GM12892 (cell line): ENCODE data around the gene UBTD1.

Experiments used
- DNase-seq: peaks from one replicate; pipeline ENCODE4 v3.0.0; 2011; ENCODE audit not compliant: insufficient read length
- FAIRE-seq: peaks from 2 replicates; lab custom pipeline; 2011; peaks lifted over from hg19 to GRCh38; lab: Jason Lieb, UNC
- POLR2A ChIP-seq: IDR thresholded peaks from 2 replicates; pipeline ENCODE4 v1.6.1; 2011; ENCODE audit warnings: low read depth, low read length, control low read depth
- POLR2AphosphoS5 ChIP-seq: IDR thresholded peaks from 2 replicates; pipeline ENCODE4 v1.6.1; 2011; ENCODE audit warnings: low read depth, low read length, control low read depth
- TAF1 ChIP-seq: IDR thresholded peaks from 2 replicates; pipeline ENCODE4 v1.6.1; 2011; ENCODE audit warnings: low read depth, mild to moderate bottlenecking, control low read depth, low read length, borderline replicate concordance

UBTD1 gene

DNA sequence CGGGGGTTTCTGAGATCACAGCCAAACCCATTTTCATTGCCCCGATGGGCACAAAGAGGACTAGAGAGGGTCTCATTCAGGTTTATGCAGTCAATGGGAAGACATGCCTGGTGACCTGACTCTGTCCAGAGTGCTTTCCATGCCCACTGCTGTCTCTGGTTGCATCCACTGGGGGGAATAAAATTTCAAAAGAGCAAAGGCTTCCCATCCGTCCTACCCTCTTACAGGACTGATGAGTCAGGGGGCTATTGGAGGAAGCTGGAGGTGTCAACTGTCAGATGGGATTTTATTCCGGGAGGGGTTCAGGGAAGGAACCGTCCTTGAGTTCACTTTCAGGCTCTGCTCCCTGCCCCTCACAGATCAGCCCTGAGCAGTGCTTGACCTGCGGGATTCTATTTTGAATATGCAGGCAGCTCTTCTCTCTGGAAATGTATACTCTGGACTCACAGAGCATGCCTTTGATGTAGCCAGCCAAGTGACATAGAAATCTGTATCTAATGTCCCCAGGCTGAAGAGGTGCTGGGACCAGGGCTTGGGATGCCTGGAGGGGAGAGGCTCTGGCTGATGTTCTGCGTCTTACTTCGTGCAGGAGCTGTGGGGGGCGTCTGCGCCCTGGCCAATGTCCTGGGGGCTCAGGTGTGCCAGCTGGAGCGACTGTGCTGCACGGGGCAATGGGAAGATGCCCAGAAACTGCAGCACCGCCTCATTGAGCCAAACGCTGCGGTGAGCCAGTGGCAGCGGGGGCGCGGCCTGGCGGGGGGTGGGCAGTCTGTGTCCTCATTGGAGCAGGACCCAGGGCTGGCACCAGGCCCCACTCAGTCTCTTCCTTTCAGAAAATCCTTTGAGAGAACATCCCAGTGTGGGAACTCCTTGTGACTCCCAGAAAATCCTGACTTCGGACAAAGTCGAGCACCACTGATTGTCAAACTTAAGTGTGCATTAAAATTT is 102.8 kb downstream of the UBTD1 start:
- FAIRE-seq (no peak), DNase-seq (no peak)
- TF ChIP-seq POLR2AphosphoS5 (no peak), POLR2A (no peak), TAF1 (no peak)

DNA sequence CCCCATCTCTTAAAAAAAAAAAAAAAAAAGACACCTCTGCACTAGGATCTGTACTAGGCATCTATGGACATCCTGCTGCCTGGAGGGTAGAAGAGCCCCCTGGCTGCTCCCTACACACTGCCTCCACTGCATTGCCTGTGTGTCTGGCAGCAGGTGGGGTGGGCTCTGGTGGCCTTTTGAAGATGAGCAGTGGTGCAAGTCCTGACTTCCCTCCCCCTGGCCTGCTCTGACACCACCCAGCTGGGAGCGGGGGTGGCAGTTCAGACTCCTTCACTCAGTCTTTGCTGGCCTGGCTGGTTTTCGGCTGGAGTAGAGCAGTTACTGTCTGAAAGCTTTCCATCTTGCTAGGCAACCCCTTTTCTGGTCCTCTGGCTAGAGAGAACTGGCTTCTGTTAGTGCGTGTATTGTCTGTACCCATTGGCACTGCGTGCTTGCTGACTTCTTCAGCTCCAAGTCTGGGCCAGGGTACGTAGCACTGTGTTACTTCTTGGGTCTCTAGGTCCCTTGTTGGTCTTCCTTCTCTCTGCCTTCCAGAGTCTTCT is 108.4 kb downstream of the UBTD1 start:
- no peak for FAIRE-seq
- TF ChIP-seq POLR2AphosphoS5 (no peak), TAF1 (no peak), POLR2A (no peak)
- no peak for DNase-seq

DNA sequence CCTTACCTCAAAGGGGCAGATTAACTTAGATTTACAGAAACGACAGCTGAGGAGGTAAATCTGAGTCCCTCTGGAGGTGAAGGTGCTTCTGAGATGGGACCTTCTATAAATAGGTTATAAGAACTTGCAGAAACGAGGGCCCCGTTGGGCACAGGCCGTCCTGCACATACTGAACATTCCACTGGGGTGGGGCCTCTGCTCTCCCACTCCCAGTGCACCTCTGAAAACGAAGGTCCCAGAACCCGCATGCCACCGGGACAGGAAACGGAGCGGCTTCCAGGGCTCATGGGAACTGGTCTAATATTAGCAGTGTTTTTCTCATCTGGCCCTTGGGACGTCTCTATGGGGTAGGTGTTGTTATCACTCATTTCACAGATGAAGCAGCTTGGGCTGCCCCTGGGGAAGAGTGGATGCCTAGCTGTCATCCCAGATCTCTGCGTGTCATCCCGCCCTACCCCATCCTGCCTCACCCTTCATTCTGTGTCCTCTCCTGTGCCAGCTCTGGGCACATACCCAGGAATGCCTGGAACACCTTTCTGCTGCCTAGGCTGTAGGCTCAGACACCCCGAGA is 110.4 kb downstream of the UBTD1 start:
- DNase-seq (no peak), FAIRE-seq (no peak)
- TF ChIP-seq POLR2AphosphoS5 (no peak), POLR2A (no peak), TAF1 (no peak)

DNA sequence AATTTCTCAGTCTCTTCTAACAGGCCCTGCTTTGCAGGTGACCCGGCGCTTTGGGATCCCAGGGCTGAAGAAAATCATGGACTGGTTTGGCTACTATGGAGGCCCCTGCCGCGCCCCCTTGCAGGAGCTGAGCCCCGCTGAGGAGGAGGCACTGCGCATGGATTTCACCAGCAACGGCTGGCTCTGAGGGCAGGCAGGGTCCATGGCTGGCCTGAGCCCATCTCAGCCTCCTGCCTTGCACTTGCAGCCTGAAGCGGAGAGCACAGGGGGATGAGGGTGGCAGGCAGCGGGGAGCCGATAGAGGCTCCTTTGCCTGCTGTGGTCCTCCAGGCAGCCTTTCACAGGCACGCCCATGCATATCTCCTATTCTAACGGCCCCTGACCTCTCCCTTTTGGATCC is 112.7 kb downstream of the UBTD1 start:
- no peak for FAIRE-seq
- DNase-seq = no peak
- no peak for TF ChIP-seq POLR2A
- no peak for TF ChIP-seq TAF1
- TF ChIP-seq POLR2AphosphoS5 = no peak

DNA sequence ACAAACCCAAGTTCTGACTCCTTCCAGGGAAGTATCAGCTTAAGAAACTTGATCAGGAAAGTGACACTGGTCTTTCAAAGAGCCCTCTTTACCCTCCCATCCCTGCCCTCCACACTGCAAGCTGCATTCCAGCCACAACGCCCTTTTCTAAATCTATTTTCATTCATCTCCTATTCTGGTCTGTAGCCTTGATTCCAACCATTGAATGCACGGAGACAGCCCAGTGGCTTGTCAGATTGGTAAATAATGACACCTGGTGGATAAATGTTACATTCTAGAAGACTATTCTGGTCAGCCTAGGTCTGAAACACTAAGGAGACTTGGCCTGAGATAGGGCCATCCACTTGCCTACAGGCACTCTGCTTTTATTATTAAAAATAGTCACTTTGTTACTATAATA is 113.7 kb downstream of the UBTD1 start:
- TF ChIP-seq POLR2A = no peak
- DNase-seq = no peak

DNA sequence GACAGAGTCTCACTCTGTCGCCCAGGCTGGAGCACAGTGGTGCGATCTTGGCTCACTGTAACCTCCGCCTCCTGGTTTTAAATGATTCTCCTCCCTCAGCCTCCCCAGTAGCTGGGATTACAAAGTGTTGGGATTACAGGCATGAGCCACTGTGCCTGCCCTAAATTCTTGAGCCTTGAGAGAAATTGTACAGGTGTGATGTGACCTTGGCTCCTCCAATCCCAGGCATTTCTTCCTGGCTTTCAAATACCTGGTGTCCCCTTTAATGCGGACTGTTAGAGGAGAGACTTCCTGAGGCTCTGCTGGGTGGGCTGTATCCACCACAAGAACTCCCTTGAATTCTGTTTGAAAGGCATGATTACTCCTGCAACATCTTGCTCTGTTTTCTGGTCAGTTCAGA is 119.6 kb downstream of the UBTD1 start:
- no peak for FAIRE-seq
- TF ChIP-seq POLR2AphosphoS5 (no peak), TAF1 (no peak), POLR2A (no peak)
- no peak for DNase-seq

More for the DNA sequence above, 113.7 kb downstream of the UBTD1 start:
- no peak for FAIRE-seq

DNA sequence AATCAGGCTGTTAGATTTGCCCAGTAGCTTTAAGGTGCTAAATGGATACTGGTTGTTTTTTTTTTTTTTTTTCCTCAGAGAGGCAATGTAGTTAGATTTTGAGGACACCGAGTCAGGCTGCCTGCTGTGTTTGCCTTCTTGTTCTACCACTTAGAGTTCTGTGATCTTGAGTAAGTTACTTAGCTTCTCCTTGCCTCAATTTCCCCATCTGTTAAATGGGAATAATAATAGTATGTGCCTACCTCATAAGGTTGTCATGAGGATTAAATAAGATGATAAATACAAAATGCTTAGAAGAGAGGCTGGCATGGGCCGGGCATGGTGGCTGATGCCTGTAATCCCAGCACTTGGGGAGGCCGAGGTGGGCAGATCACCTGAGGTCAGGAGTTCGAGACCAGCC is 120.0 kb downstream of the UBTD1 start:
- TF ChIP-seq POLR2AphosphoS5 (no peak), TAF1 (no peak), POLR2A (no peak)
- no peak for FAIRE-seq
- DNase-seq = no peak
